C4-2B (cell line): ENCODE results near the gene DNMT1.

ENCODE experiments used
- ZFX ChIP-seq: fragments of 450-650 bp; IDR thresholded peaks from 2 replicates; pipeline ENCODE4 v1.6.1; 2017
- TF ChIP-seq, protein P1 (sequence below): fragments of 450-650 bp; conservative IDR thresholded peaks from 2 replicates; pipeline ENCODE4 v1.5.1; 2017; ENCODE audit warnings: mild to moderate bottlenecking

DNA sequence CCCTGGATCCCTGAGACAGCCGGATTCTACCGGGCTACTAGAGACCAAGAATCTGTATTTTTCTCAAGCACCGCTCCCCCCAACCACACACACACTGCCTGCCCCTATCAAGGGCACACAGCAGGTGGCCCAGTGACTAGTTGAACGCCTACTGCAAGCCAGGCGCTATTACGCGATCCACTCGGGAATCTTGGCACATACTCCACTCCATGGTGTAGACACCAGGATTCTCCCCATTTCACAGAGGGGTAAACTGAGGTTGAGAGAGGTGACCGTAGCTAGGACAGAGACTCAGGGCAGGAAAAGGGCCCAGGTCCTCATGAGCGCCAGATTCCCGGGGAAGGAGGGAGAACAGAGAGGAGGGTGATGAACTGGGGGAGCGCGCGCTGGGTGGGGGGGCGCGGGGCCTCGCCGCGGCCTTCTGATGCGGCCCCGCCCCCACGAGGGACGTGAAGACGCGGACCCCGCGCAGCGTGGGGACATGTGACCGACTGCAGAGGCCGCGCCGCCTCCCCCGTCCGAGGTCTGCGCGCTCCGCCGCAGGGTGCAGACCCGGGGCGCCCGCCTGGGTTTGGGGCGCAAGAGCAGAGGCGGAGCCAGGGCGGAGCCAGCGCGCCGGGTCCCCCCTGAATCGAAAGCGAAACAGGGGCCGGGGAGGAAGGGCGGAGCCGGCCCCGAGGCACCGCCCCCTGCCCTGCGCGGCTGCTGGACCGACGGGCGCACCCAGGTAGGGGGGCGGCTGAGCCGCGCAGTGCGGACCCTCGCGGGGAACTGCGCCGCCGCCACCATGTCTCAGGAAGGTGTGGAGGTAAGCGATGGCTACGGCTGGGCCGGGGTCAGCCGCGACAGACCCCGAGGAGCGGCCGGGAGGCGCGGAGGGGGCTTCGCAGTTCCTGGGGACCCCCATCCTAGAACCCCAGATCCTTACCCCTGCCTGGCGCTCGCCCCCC is 108.8 kb downstream of the DNMT1 start, which contains the start of gene SHFL:
- TF ChIP-seq, protein P1, sequence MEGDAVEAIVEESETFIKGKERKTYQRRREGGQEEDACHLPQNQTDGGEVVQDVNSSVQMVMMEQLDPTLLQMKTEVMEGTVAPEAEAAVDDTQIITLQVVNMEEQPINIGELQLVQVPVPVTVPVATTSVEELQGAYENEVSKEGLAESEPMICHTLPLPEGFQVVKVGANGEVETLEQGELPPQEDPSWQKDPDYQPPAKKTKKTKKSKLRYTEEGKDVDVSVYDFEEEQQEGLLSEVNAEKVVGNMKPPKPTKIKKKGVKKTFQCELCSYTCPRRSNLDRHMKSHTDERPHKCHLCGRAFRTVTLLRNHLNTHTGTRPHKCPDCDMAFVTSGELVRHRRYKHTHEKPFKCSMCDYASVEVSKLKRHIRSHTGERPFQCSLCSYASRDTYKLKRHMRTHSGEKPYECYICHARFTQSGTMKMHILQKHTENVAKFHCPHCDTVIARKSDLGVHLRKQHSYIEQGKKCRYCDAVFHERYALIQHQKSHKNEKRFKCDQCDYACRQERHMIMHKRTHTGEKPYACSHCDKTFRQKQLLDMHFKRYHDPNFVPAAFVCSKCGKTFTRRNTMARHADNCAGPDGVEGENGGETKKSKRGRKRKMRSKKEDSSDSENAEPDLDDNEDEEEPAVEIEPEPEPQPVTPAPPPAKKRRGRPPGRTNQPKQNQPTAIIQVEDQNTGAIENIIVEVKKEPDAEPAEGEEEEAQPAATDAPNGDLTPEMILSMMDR: no peak
- TF ChIP-seq ZFX: 0 out of 2 replicates have a peak, but pooled peaks have one; percentile 10
